T-helper 2 cell treated with Interferon-gamma antibody and Interleukin-4, amounts not matched to agents 5 μg/mL and 100 μg/mL, for 36 hours (primary cell): Measurements from ENCODE around the gene LIMA1.
"Not testable (repeated sequence)": the region's sequence is repeated elsewhere in the genome, so short reads cannot be mapped to it uniquely, and the experiment has no call there.

Experiments
- DNase-seq: peaks from one replicate; pipeline ENCODE4 v3.0.0; 2021; ENCODE audit warnings: low spot score
- H3K27ac Mint-ChIP-seq: one replicate; pipeline ENCODE4 v1.8.0; 2021; ENCODE audit warnings: mild to moderate bottlenecking, mixed read lengths
- H3K27me3 Mint-ChIP-seq: one replicate; pipeline ENCODE4 v1.8.0; 2021; ENCODE audit warnings: low read depth, mixed read lengths
- H3K36me3 Mint-ChIP-seq: one replicate; pipeline ENCODE4 v1.8.0; 2021; ENCODE audit warnings: low read depth, mixed read lengths
- H3K4me1 Mint-ChIP-seq: one replicate; pipeline ENCODE4 v1.8.0; 2021; ENCODE audit warnings: low read depth, mixed read lengths
- H3K4me3 Mint-ChIP-seq: one replicate; pipeline ENCODE4 v1.8.0; 2022; ENCODE audit warnings: mild to moderate bottlenecking, moderate library complexity, mixed read lengths
- H3K9me3 Mint-ChIP-seq: one replicate; pipeline ENCODE4 v1.8.0; 2021; ENCODE audit warnings: mixed read lengths

Gene LIMA1

GRCh38 chr12:50248883-50249282 lies 34.4 kb downstream of the LIMA1 start:
- Mint-ChIP-seq H3K36me3 (peaks cover 13% of the 10 kb centered on the region), H3K4me1 (peaks cover 55% of the 10 kb centered on the region), H3K9me3 (no peaks in the 10 kb centered on the region), H3K27ac (peak overlapping the region; percentile 86), H3K4me3 (peak overlapping the region; percentile 86), H3K27me3 (no peaks in the 10 kb centered on the region)
- no peak for DNase-seq

DNA sequence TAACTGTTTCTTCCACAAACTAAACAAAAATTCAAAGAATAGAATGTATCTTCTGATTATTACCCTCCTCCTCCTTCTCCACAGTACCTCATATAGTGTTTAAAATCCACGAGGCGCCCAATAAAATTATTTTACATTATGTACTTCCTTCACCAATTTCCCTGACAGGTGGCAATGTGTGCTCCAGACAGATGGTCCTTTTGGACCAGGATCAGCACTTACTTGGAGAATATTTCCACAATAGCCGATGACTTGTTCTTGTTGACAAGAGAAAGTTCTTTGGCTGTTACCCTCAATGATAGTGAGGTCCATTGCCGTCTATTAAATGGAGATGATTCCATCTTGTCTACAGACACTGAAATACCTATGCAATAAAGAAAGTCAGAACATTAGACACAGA lies 34.9 kb downstream of the LIMA1 start:
- no peaks in the 10 kb centered on the region for H3K9me3 Mint-ChIP-seq
- peaks cover 57% of the 10 kb centered on the region for H3K4me1 Mint-ChIP-seq
- peaks cover 13% of the 10 kb centered on the region for H3K36me3 Mint-ChIP-seq
- no peak for DNase-seq
- no peaks in the 10 kb centered on the region for H3K27me3 Mint-ChIP-seq
- peak overlapping the region; percentile 86 for H3K27ac Mint-ChIP-seq
- peak overlapping the region; percentile 86 for H3K4me3 Mint-ChIP-seq

DNA sequence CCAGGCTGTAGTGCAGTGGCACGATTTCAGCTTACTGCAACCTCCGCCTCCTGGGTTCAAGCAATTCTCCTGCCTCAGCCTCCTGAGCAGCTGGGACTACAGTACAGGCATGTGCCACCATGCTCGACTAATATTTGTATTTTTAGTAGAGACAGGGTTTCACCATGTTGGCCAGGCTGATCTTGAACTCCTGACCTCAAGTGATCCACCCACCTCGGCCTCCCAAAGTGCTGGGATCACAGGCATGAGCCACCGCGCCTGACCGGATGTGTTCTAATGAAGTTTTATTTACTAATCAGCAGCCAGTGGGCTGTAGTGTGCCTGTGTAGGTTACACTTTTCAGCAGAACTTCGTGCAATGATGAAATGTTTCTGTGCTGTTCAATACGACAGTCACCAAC lies 35.7 kb downstream of the LIMA1 start:
- H3K4me1 Mint-ChIP-seq: peaks cover 59% of the 10 kb centered on the region
- H3K4me3 Mint-ChIP-seq: peak overlapping the region; percentile 75
- H3K9me3 Mint-ChIP-seq, H3K27me3 Mint-ChIP-seq, DNase-seq: not testable (repeated sequence)
- H3K27ac Mint-ChIP-seq: peak overlapping the region; percentile 51
- peaks cover 13% of the 10 kb centered on the region for H3K36me3 Mint-ChIP-seq

GRCh38 chr12:50246873-50247612 lies 36.3 kb downstream of the LIMA1 start:
- peak overlapping the region; percentile 93 for H3K4me3 Mint-ChIP-seq
- no peaks in the 10 kb centered on the region for H3K9me3 Mint-ChIP-seq
- peaks cover 15% of the 10 kb centered on the region for H3K36me3 Mint-ChIP-seq
- peaks cover 60% of the 10 kb centered on the region for H3K4me1 Mint-ChIP-seq
- H3K27ac Mint-ChIP-seq: peak overlapping the region; percentile 97
- H3K27me3 Mint-ChIP-seq: no peaks in the 10 kb centered on the region
- peak; percentile 73 for DNase-seq

DNA sequence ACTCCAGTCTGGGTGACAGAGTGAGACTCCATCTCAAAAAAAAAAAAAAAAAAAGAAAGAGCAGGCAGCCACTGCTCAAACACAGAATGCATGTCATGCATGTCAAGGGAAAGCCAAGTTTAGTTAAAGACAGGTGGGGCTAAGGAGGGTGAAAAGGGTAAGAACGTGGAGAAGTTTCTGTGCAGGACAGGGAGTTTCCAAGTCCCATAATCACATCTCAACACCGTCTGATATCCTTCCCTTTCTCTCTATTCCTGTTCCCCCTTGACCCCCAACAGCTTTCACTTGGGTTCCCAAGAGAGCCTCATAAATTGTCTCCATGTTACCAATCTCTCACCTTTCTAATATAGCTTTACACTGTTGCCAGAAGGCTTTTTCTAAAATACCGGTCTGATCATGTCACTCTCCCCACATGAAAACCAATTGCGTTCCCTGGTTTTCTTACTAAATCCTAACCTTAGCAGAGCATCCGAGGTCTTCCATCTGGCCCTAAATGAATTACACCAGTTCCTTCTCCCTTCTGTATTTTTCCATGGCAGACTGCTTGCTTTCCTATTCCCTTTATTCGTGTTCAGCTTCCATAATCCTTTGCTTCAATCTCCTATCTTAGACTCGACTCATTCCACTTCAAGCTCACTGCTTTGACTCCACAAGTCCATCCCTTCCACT lies 37.0 kb downstream of the LIMA1 start:
- Mint-ChIP-seq H3K27me3 (no peaks in the 10 kb centered on the region), H3K36me3 (peaks cover 15% of the 10 kb centered on the region), H3K9me3 (no peaks in the 10 kb centered on the region), H3K4me3 (peak overlapping the region; percentile 47), H3K27ac (peak overlapping the region; percentile 97), H3K4me1 (peaks cover 56% of the 10 kb centered on the region)
- DNase-seq: no peak

DNA sequence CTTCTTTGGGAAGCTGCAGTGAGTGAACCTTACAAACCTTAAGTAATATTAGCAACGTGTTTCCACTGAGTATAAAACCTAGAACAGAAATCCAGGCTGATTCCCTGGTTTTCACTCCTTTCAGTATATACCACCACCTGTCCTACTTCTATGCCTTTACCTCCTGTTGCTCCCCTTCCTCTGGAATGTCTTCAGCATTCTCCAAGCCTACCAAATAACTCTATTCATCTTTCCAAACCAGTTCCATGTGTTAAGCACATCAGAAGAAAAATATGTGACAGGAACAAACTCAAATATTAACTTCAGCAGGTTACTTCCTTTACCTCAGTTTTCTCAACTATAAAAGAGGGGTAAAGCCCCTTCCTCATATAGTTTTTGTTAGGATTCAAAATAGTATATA lies 39.8 kb downstream of the LIMA1 start:
- Mint-ChIP-seq H3K27ac (peak overlapping the region; percentile 81), H3K4me1 (peaks cover 53% of the 10 kb centered on the region), H3K4me3 (peak overlapping the region; percentile 37), H3K9me3 (no peaks in the 10 kb centered on the region), H3K27me3 (no peaks in the 10 kb centered on the region), H3K36me3 (peaks cover 13% of the 10 kb centered on the region)
- no peak for DNase-seq

GRCh38 chr12:50242751-50243191 lies 40.5 kb downstream of the LIMA1 start:
- no peak for DNase-seq
- no peaks in the 10 kb centered on the region for H3K27me3 Mint-ChIP-seq
- peaks cover 51% of the 10 kb centered on the region for H3K4me1 Mint-ChIP-seq
- peak overlapping the region; percentile 37 for H3K4me3 Mint-ChIP-seq
- H3K36me3 Mint-ChIP-seq: peaks cover 13% of the 10 kb centered on the region
- H3K27ac Mint-ChIP-seq: peak overlapping the region; percentile 81
- H3K9me3 Mint-ChIP-seq: no peaks in the 10 kb centered on the region

DNA sequence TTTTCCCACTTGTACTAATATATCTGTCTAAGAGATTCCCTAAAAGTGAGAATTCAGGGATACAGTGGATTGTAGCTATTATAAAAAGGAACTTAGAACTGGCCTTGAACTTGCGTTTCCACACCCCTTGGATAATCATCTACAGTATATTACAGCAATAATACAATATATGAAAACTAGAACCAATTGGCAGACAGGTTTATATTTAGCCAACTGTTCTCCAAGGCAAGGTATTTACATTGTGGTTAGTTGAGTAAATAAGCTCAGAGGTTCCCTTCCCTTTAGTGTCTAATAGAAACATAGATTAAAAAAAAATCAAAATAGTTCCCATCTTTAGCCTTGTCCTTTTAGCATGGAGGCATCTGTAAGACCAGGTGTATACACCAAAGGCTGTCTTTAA lies 42.1 kb downstream of the LIMA1 start:
- peaks cover 13% of the 10 kb centered on the region for H3K36me3 Mint-ChIP-seq
- DNase-seq: no peak

DNA sequence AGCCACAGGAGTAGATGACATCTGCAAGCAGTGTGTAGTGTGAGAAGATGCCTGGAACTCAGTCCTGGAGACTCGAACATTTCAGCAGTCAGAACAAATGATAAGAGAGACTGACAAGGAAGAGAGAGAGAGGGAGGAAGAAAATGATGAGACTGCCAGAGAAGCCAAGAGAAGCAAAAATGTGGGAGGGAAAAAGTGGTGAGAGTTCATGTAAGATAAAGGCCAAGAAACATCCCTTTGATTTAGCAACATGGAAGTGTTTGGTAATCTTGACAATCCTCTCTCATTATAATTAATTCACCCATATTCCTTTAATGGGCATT lies 42.6 kb downstream of the LIMA1 start:
- Mint-ChIP-seq H3K4me3 (no peak overlapping the region), H3K36me3 (peaks cover 13% of the 10 kb centered on the region), H3K27ac (no peak overlapping the region), H3K27me3 (no peaks in the 10 kb centered on the region), H3K4me1 (peaks cover 42% of the 10 kb centered on the region), H3K9me3 (no peaks in the 10 kb centered on the region)
- no peak for DNase-seq

More for the DNA sequence above, 42.1 kb downstream of the LIMA1 start:
- no peak overlapping the region for H3K27ac Mint-ChIP-seq
- no peaks in the 10 kb centered on the region for H3K27me3 Mint-ChIP-seq
- H3K4me3 Mint-ChIP-seq: no peak overlapping the region
- no peaks in the 10 kb centered on the region for H3K9me3 Mint-ChIP-seq
- peaks cover 42% of the 10 kb centered on the region for H3K4me1 Mint-ChIP-seq

DNA sequence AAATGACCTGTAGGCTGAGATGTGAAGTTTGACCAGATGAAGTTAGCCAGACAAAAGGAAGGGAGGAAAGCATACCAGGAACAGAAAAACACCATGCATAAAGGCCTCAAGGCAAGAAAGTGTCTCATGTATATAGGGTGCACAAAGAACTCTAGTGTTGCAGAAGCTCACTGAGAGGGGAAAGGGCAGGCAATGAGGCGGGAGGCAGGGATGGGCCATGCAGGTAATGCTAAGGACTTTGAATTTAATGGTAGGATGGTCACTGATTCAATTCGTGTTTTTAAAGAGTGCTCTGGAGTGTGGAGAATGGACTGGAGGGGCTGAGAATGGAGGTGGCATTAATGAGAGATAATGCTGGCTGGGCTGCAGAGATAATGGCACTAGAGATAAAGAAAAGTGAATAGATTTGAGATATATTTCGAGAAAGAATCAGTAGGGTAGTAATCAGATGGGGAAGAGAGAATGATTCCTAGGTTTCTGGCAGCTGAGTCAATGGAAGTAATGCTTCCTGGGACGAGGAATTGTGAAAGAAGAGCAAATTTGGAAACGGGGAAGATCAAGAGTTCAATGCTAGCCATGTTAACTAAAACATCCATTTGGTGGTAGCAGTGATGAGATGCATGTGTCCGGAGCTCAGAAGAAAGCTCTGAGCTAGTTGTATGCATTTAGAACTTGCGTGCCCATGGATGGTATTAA lies 43.1 kb downstream of the LIMA1 start:
- Mint-ChIP-seq H3K27ac (no peak overlapping the region), H3K4me1 (peaks cover 37% of the 10 kb centered on the region), H3K4me3 (no peak overlapping the region), H3K9me3 (no peaks in the 10 kb centered on the region), H3K36me3 (peaks cover 13% of the 10 kb centered on the region), H3K27me3 (no peaks in the 10 kb centered on the region)
- no peak for DNase-seq

DNA sequence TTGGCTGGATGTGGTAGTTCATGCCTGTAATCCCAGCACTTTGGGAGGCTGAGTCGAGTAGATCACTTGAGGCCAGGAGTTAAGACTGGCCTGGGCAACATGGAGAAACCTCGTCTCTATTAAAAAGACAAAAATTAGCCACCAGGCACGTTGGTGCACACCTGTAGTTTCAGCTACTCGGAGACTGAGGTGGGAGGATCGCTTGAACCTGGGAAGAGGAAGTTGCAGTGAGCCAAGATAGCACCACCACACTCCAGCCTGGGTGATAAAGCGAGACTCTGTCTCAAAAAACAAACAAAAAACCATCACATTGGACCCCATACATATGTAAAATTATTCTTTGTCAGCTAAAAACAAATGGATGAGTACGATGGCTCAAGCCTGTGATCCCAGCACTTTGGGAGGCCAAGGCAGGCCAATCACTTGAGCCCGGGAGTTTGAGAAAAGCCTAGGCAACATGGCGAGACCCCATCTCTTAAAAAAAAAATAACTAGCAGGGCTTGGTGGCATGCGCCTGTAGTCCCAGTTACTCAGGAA lies 43.9 kb downstream of the LIMA1 start:
- peaks cover 7% of the 10 kb centered on the region for H3K36me3 Mint-ChIP-seq
- peaks cover 32% of the 10 kb centered on the region for H3K4me1 Mint-ChIP-seq
- H3K9me3 Mint-ChIP-seq: no peaks in the 10 kb centered on the region
- no peak overlapping the region for H3K4me3 Mint-ChIP-seq
- no peaks in the 10 kb centered on the region for H3K27me3 Mint-ChIP-seq
- no peak overlapping the region for H3K27ac Mint-ChIP-seq
- no peak for DNase-seq

GRCh38 chr12:50234347-50234746 lies 49.0 kb downstream of the LIMA1 start:
- H3K9me3 Mint-ChIP-seq: no peaks in the 10 kb centered on the region
- H3K27me3 Mint-ChIP-seq: no peaks in the 10 kb centered on the region
- no peak overlapping the region for H3K27ac Mint-ChIP-seq
- DNase-seq: no peak
- H3K4me3 Mint-ChIP-seq: no peak overlapping the region
- H3K4me1 Mint-ChIP-seq: peaks cover 13% of the 10 kb centered on the region
- peaks cover 5% of the 10 kb centered on the region for H3K36me3 Mint-ChIP-seq

DNA sequence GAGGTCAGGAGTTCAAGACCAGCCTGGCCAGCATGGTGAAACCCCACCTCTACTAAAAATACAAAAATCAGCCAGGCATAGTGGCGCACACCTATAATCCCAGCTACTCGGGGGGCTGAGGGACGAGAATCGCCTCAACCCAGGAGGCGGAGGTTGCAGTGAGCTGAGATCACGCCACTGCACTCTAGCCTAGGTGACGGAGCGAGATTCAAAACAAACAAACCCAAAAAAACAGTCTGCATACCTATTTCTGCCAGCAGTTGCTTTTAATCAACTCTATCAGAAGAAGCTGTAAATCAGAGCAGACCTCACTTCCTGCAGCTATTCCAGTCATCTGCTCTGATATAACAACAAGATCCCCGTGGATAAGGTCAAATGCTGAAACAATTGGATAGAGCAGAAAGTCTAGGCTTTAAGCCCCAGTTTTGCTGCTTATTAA lies 50.5 kb downstream of the LIMA1 start:
- Mint-ChIP-seq H3K27me3 (no peaks in the 10 kb centered on the region), H3K27ac (no peak overlapping the region), H3K36me3 (peaks cover 5% of the 10 kb centered on the region), H3K9me3 (no peaks in the 10 kb centered on the region), H3K4me1 (peaks cover 10% of the 10 kb centered on the region), H3K4me3 (no peak overlapping the region)
- DNase-seq: no peak

DNA sequence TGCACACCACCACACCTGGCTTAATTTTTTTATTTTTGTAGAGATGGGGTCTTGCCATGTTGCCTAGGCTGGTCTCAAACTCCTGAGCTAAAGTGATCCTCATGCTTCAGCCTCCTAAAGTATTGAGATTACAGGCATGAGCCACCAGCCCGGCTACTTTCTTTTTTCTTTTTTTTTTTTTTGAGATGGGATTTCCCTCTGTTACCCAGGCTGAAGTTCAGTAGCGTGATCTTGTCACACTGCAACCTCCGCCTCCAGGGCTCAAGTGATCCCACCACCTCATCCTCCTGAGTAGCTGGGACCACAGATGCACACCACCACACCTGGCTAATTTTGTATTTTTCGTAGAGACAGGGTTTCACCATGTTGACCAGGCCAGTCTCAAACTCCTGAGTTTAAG lies 51.1 kb downstream of the LIMA1 start:
- no peaks in the 10 kb centered on the region for H3K27me3 Mint-ChIP-seq
- H3K27ac Mint-ChIP-seq: no peak overlapping the region
- peaks cover 5% of the 10 kb centered on the region for H3K36me3 Mint-ChIP-seq
- H3K4me3 Mint-ChIP-seq: no peak overlapping the region
- DNase-seq: no peak
- H3K9me3 Mint-ChIP-seq: no peaks in the 10 kb centered on the region
- peaks cover 13% of the 10 kb centered on the region for H3K4me1 Mint-ChIP-seq
